Measurements from ENCODE around the gene TAS2R14. TPM values are rescaled to one million over a fixed set of nuclear protein-coding genes. Genes with fewer than 3 reads are reported as not detected.

The TAS2R14 gene
- total RNA-seq, 2 experiments from 2014 or later, result 0.91 to 1.1 TPM

DNA sequence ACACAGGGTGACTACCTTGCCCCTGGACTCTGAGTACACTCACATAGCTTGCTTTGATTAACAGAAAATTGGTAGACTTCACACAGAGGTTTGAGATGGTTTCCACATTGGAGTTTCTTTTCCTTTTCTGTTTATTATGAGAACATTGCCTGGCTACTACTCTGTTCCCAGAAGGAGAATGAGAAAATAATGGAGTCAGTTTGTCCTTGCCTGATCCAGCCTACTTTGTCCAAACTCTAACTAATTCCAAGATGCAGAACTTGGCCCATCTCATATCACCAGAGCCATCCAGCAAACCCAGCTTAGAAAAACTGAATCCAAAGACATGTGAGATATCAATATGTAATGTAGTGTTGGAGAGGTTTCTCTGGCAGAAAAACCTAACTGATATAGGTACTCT is 27.3 kb upstream of the TAS2R14 start:
- Histone ChIP-seq H3K9me3 (ENCODE audit: control insufficient read depth in 1 of 2, insufficient read depth in 1 of 2, low read length in 2 of 2) (no peaks in the 10 kb centered on the region), H3K4me3 (ENCODE audit: low read length) (no peak overlapping the region), H3K36me3 (ENCODE audit: insufficient read depth, low read length) (no peaks in the 10 kb centered on the region), H3K27ac (ENCODE audit: low read depth in 1 of 2, low read length in 2 of 2) (no peak overlapping the region), H3K27me3 (ENCODE audit: control insufficient read depth in 1 of 2, insufficient read depth in 2 of 2, low read length in 2 of 2) (no peaks in the 10 kb centered on the region), H3K4me1 (ENCODE audit: insufficient read depth, low read length) (no peaks in the 10 kb centered on the region)
- Mint-ChIP-seq H3K4me1 (ENCODE audit: low read depth) (peaks cover 17% of the 10 kb centered on the region), H3K27ac (no peak overlapping the region), H3K27me3 (no peaks in the 10 kb centered on the region), H3K36me3 (ENCODE audit: low read depth) (peaks cover 33% of the 10 kb centered on the region), H3K9me3 (no peaks in the 10 kb centered on the region), H3K4me3 (no peak overlapping the region)
- intact Hi-C loops (cut with DNase I, micrococcal nuclease), result loop anchor here (10.0 kb wide), 2 partner anchors 192 to 228 kb away; no protein-coding TSS in a partner anchor
- ChIA-PET POLR2A (no interaction called here), CTCF (no interaction called here)
- no peak for DNase-seq
- TF ChIP-seq, protein P1, sequence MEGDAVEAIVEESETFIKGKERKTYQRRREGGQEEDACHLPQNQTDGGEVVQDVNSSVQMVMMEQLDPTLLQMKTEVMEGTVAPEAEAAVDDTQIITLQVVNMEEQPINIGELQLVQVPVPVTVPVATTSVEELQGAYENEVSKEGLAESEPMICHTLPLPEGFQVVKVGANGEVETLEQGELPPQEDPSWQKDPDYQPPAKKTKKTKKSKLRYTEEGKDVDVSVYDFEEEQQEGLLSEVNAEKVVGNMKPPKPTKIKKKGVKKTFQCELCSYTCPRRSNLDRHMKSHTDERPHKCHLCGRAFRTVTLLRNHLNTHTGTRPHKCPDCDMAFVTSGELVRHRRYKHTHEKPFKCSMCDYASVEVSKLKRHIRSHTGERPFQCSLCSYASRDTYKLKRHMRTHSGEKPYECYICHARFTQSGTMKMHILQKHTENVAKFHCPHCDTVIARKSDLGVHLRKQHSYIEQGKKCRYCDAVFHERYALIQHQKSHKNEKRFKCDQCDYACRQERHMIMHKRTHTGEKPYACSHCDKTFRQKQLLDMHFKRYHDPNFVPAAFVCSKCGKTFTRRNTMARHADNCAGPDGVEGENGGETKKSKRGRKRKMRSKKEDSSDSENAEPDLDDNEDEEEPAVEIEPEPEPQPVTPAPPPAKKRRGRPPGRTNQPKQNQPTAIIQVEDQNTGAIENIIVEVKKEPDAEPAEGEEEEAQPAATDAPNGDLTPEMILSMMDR (IDR thresholded peaks at IDR 0.05), result no peak
- ATAC-seq (ENCODE audit: poor library complexity), result no peak

DNA sequence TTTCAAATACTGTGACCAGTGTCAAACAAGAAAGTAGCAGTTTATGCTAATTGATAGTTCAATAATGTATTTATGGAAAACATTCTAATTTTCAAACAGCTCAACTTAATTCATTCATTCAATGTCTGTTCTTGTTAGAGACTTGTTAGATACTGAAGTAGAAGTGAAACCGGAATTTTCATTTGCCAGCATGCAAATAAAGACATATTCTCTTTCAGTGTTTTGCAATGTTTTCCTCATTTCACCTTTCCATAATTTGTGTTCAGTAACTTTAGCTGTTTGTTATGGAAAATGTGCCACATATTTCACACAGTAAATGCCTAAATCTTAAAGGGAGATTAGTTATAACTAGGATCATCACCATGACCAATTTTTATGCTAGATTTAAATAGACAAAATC is 26.4 kb upstream of the TAS2R14 start:
- Mint-ChIP-seq H3K36me3 (ENCODE audit: low read depth) (peaks cover 33% of the 10 kb centered on the region), H3K4me1 (ENCODE audit: low read depth) (peaks cover 26% of the 10 kb centered on the region), H3K9me3 (no peaks in the 10 kb centered on the region), H3K27me3 (no peaks in the 10 kb centered on the region), H3K27ac (no peak overlapping the region), H3K4me3 (no peak overlapping the region)
- CTCF ChIA-PET, result no interaction called here
- no peaks in the 10 kb centered on the region for H3K27me3 ChIP-seq (ENCODE audit: control insufficient read depth in 1 of 2, insufficient read depth in 2 of 2, low read length in 2 of 2)
- no peak overlapping the region for H3K4me3 ChIP-seq (ENCODE audit: low read length)
- no peak for ATAC-seq (ENCODE audit: poor library complexity)
- POLR2A ChIA-PET, result interaction anchor here (0.6 kb wide), 1 partner anchor 202 kb away, joined by 3 read pairs; no protein-coding TSS in a partner anchor
- no peak for DNase-seq
- no peaks in the 10 kb centered on the region for H3K36me3 ChIP-seq (ENCODE audit: insufficient read depth, low read length)
- TF ChIP-seq, protein P1 (IDR thresholded peaks at IDR 0.05), result no peak
- intact Hi-C loops (cut with DNase I, micrococcal nuclease), result loop anchor here (10.0 kb wide), 2 partner anchors 191 to 229 kb away; no protein-coding TSS in a partner anchor
- H3K27ac ChIP-seq (ENCODE audit: low read depth in 1 of 2, low read length in 2 of 2), result no peak overlapping the region
- peaks cover 4% of the 10 kb centered on the region for H3K4me1 ChIP-seq (ENCODE audit: insufficient read depth, low read length)
- H3K9me3 ChIP-seq (ENCODE audit: control insufficient read depth in 1 of 2, insufficient read depth in 1 of 2, low read length in 2 of 2), result no peaks in the 10 kb centered on the region

DNA sequence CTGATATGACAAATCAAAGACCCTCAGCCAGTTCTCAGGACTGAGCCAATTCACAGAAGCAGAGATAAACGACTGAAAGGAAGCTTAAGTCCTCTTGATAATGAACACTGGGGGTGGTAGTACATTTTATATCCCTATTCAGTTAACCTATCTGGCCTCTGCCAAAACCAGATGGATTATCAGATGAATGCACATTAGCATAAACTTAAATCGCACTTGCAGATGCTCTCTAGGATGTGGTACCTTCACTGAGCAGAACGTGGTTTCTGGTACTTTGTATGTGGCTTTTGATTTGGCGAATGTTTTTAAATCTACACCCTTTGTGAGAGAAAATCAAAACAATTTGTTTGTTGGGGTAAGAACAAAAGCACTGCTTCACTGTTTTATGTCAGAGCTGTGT is 21.1 kb upstream of the TAS2R14 start:
- POLR2A ChIA-PET, result interaction anchor here (1.8 kb wide), 1 partner anchor 211 kb away, joined by 4 read pairs; the partner anchor contains the start of gene SMIM10L1
- peak; percentile 86 for ATAC-seq (ENCODE audit: poor library complexity)

More for the DNA sequence above, 21.1 kb upstream of the TAS2R14 start:
- Mint-ChIP-seq H3K27ac (peak overlapping the region; percentile 37), H3K4me3 (no peak overlapping the region), H3K4me1 (ENCODE audit: low read depth) (peaks cover 46% of the 10 kb centered on the region), H3K27me3 (no peaks in the 10 kb centered on the region), H3K9me3 (peaks cover 9% of the 10 kb centered on the region), H3K36me3 (ENCODE audit: low read depth) (peaks cover 48% of the 10 kb centered on the region)
- Histone ChIP-seq H3K27me3 (ENCODE audit: control insufficient read depth in 1 of 2, insufficient read depth in 2 of 2, low read length in 2 of 2) (no peaks in the 10 kb centered on the region), H3K36me3 (ENCODE audit: insufficient read depth, low read length) (no peaks in the 10 kb centered on the region), H3K4me3 (ENCODE audit: low read length) (no peak overlapping the region), H3K9me3 (ENCODE audit: control insufficient read depth in 1 of 2, insufficient read depth in 1 of 2, low read length in 2 of 2) (no peaks in the 10 kb centered on the region), H3K27ac (ENCODE audit: low read depth in 1 of 2, low read length in 2 of 2) (no peak overlapping the region), H3K4me1 (ENCODE audit: insufficient read depth, low read length) (peaks cover 10% of the 10 kb centered on the region)
- CTCF ChIA-PET, result no interaction called here
- intact Hi-C loops (cut with DNase I, micrococcal nuclease), result loop anchor here (1.0 to 10.0 kb wide), 4 partner anchors 22 to 527 kb away; no protein-coding TSS in a partner anchor
- DNase-seq, result peak in 3 of 14 experiments; percentile 21 to 57 (median 24)
- TF ChIP-seq, protein P1 (IDR thresholded peaks at IDR 0.05), result no peak
